Subcutaneous adipose tissue (tissue), 4 donors: ENCODE results near the gene MCM3. TPM values are rescaled to one million over a fixed set of nuclear protein-coding genes. Genes with fewer than 3 reads are reported as not detected.

Source experiments
- CTCF ChIP-seq: fragments of 450-650 bp; IDR thresholded peaks from one replicate; pipeline ENCODE4 v1.5.1; 2016; ENCODE audit warnings: low read depth, mild to moderate bottlenecking, control low read depth, antibody characterized with exemption, moderate library complexity
- total RNA-seq, 4 donors: library from RNA; depleted of rRNA; stranded (reverse); fragments of >200 nt; gene quantifications; one replicate each; pipeline ENCODE4 v1.1.0, GENCODE V29; 2016

Gene MCM3
- total RNA-seq, 4 donors from 2014 or later, result 22.9 to 30.9 (median 27.6) TPM

- no peak for TF ChIP-seq CTCF
Measured at GRCh38 chr6:52307900-52308372, 23.4 kb upstream of the MCM3 start.

- no peak for TF ChIP-seq CTCF
Measured at GRCh38 chr6:52306972-52307870, 22.7 kb upstream of the MCM3 start.

GRCh38 chr6:52305948-52306767, 21.6 kb upstream of the MCM3 start:
- TF ChIP-seq CTCF, result no peak

- no peak for TF ChIP-seq CTCF
Measured at GRCh38 chr6:52305411-52305810, 20.9 kb upstream of the MCM3 start.

- TF ChIP-seq CTCF, result no peak
Measured at GRCh38 chr6:52304983-52305390, 20.4 kb upstream of the MCM3 start.

GRCh38 chr6:52303178-52303577, 18.6 kb upstream of the MCM3 start:
- no peak for TF ChIP-seq CTCF

GRCh38 chr6:52301326-52301725, 16.8 kb upstream of the MCM3 start:
- TF ChIP-seq CTCF, result no peak
